Endothelial cell (in vitro differentiated cells): ENCODE data around the gene EFTUD2. TPM values are rescaled to one million over a fixed set of nuclear protein-coding genes. Genes with fewer than 3 reads are reported as not detected.
"Not testable (repeated sequence)": the region's sequence is repeated elsewhere in the genome, so short reads cannot be mapped to it uniquely, and the experiment has no call there.

ENCODE experiments used
- DNase-seq: peaks from one replicate; pipeline ENCODE4 v3.0.0; 2021; ENCODE audit warnings: low spot score
- H3K27ac Mint-ChIP-seq: one replicate; pipeline ENCODE4 v1.8.0; 2021; ENCODE audit warnings: mixed read lengths, inconsistent platforms; ENCODE audit not compliant: unreplicated experiment
- H3K27me3 Mint-ChIP-seq: one replicate; pipeline ENCODE4 v1.8.0; 2021; ENCODE audit warnings: mild to moderate bottlenecking, moderate library complexity, mixed read lengths, inconsistent platforms; ENCODE audit not compliant: unreplicated experiment
- H3K36me3 Mint-ChIP-seq: one replicate; pipeline ENCODE4 v1.8.0; 2021; ENCODE audit warnings: mild to moderate bottlenecking, low read depth, mixed read lengths, inconsistent platforms; ENCODE audit not compliant: unreplicated experiment
- H3K4me1 Mint-ChIP-seq: one replicate; pipeline ENCODE4 v1.8.0; 2021; ENCODE audit warnings: mild to moderate bottlenecking, mixed read lengths, inconsistent platforms; ENCODE audit not compliant: unreplicated experiment
- H3K4me3 Mint-ChIP-seq: one replicate; pipeline ENCODE4 v1.8.0; 2021; ENCODE audit warnings: mild to moderate bottlenecking, mixed read lengths, inconsistent platforms; ENCODE audit not compliant: unreplicated experiment
- H3K9me3 Mint-ChIP-seq: one replicate; pipeline ENCODE4 v1.8.0; 2021; ENCODE audit warnings: mixed read lengths, inconsistent platforms; ENCODE audit not compliant: unreplicated experiment
- CTCF ChIP-seq: fragments of 200-600 bp; sonication (generic); IDR thresholded peaks from one replicate; pipeline ENCODE4 v1.5.0; 2021; ENCODE audit warnings: antibody characterized with exemption; ENCODE audit not compliant: unreplicated experiment
- total RNA-seq: library from RNA; stranded (reverse); fragmentation: NEBNext Ultra II Directional; extraction: Animal tissue kit (Norgen Biotek cat#: 25700); gene quantifications from one replicate; pipeline ENCODE4 v1.2.1, GENCODE V29; 2021; ENCODE audit not compliant: unreplicated experiment

EFTUD2 gene
- total RNA-seq, 1 donor from 2014 or later, result 154 TPM

DNA sequence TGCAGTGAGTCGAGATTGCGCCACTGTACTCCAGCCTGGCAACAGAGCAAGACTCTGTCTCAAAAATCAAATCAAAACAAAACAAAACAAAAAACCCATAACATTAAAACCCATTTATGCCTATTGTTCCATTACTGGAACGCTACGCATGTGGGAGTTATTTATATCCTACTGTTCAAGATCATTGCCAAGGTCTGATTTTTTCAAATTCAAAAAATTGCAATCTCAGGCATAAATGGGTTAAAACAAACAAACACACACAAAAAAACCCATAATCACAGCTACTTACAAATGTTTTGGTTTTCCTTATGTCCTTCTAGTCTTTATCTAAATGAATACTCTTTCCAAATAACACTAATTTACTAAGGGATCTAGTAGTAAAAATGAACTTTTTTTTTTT, 87.0 kb downstream of the EFTUD2 start:
- DNase-seq, result no peak

GRCh38 chr17:44808656-44809388, 90.4 kb downstream of the EFTUD2 start:
- H3K36me3 Mint-ChIP-seq, result peaks cover 18% of the 10 kb centered on the region
- not testable (repeated sequence) for H3K9me3 Mint-ChIP-seq, H3K4me1 Mint-ChIP-seq, H3K27ac Mint-ChIP-seq, DNase-seq, H3K27me3 Mint-ChIP-seq, H3K4me3 Mint-ChIP-seq

More for the DNA sequence above, 87.0 kb downstream of the EFTUD2 start:
- Mint-ChIP-seq H3K27me3 (peaks cover 3% of the 10 kb centered on the region), H3K27ac (no peak overlapping the region), H3K36me3 (peaks cover 5% of the 10 kb centered on the region), H3K4me1 (no peaks in the 10 kb centered on the region), H3K9me3 (no peaks in the 10 kb centered on the region), H3K4me3 (no peak overlapping the region)
- TF ChIP-seq CTCF, result no peak

DNA sequence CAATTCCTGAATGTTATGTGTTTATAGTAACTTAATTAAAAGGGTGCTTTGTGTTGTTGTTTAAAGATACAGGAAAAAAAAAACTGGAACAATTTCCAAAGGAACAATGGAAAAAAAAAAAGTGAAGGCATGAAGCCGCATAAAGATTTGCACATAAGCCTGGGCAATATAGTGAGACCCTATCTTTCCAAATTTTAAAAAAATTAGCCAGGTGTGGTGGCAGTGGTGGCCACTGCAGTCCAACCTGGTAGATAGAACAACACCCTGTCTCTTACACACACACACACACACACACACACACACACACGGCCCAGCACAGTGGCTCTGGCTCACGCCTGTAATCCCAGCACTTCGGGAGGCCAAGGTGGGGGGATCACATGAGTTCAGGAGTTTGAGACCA, 91.1 kb downstream of the EFTUD2 start:
- no peak overlapping the region for H3K4me3 Mint-ChIP-seq
- H3K27ac Mint-ChIP-seq, result no peak overlapping the region
- H3K36me3 Mint-ChIP-seq, result peaks cover 19% of the 10 kb centered on the region
- H3K4me1 Mint-ChIP-seq, result no peaks in the 10 kb centered on the region
- no peak for TF ChIP-seq CTCF
- H3K27me3 Mint-ChIP-seq, result peaks cover 3% of the 10 kb centered on the region
- no peaks in the 10 kb centered on the region for H3K9me3 Mint-ChIP-seq
- no peak for DNase-seq

GRCh38 chr17:44807817-44808155, 91.5 kb downstream of the EFTUD2 start:
- DNase-seq, result no peak
- Mint-ChIP-seq H3K4me3 (no peak overlapping the region), H3K36me3 (peaks cover 18% of the 10 kb centered on the region), H3K27me3 (peaks cover under 1% of the 10 kb centered on the region), H3K27ac (no peak overlapping the region), H3K4me1 (no peaks in the 10 kb centered on the region), H3K9me3 (no peaks in the 10 kb centered on the region)
- TF ChIP-seq CTCF, result no peak

GRCh38 chr17:44807093-44807816, 92.0 kb downstream of the EFTUD2 start:
- Mint-ChIP-seq H3K9me3 (no peaks in the 10 kb centered on the region), H3K27ac (no peak overlapping the region), H3K4me3 (no peak overlapping the region), H3K27me3 (no peaks in the 10 kb centered on the region), H3K4me1 (no peaks in the 10 kb centered on the region), H3K36me3 (peaks cover 18% of the 10 kb centered on the region)
- no peak for TF ChIP-seq CTCF
- DNase-seq, result no peak
